SH-SY5Y (cell line): ENCODE results near the gene RPLP2.

Experiments used
- GATA2 ChIP-seq: IDR thresholded peaks from 2 replicates; pipeline ENCODE4 v1.6.1; 2011; ENCODE audit warnings: mild to moderate bottlenecking, low read depth, low read length
- GATA3 ChIP-seq: IDR thresholded peaks from 2 replicates; pipeline ENCODE4 v1.6.1; 2011; ENCODE audit warnings: low read depth, mild to moderate bottlenecking, low read length, moderate library complexity

Gene RPLP2

DNA sequence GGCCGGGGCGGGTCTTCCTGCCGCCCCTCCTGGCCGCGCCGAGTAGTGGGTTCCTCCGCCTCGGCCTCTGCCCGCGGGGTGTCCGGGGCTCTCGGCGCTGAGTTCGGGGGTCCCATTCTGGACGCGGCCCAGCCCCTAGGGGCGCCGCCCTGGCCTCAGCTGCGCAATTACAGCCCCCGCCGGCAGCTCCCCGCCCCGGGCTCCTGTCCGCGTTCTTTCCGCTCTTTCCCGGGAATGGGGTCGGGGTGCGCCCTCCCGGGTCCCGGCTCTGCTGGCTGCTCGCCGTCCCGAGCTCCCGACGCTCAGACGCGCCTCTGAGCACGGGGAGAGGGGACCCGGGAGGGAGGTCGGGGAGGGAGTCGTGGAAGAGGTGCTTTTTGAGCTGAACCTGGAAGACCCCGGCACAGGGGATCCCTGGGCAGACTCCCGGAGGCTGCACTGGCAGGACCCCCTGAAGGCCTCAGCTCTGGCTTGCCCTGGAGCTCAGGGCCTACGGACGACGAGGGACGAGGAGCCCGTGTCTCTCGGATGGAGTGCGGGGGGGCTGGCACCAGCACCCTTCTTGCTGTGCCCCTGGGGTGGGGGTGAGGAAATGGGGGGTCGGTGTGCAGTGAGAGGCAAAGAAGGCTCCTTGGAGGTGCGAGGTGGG, 33.4 kb downstream of the RPLP2 start:
- TF ChIP-seq GATA2 (no peak), GATA3 (no peak)

DNA sequence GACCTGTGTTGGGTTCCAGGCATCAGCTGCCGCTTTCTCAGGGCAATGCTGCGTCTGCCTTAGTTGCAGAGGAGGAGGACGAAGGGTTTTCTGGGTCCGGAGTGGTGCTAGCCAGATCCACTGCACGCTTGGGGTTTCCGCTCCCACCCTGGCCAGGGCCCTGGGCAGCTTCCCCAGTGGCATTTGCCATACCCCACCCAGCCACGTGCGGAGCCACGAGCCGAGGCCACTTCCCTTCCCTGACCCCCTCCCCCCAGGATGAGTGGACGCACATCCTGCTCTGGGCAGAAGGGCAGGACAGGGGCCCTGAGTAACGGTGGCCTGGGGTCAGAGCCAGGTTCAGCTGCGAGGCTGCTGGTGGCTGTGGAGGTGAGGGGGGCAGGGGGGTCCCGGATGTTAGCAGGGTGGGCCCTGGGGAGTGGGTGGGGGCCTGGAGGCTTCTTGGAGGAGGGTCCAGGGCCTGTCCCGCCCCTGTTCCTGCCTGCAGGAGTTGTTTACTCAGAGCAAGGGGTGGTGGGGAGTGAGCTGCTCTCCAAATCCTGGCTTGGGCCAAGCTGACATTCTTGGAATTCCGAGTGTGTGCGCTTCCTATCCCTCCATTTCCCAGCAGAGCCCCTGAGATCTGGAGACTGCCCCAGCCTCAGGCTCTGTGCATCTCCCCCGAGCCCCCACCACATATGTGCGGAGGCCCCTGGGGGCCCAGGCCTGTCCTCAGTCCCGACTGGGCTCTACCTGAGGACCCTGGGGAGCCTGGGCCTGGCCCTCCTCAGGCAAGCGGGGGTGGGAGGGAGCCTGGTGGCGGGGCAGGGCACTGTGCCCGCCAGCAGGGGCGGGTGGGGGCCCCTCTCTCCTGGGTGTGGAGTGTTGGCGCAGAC, 34.3 kb downstream of the RPLP2 start:
- TF ChIP-seq GATA3 (no peak), GATA2 (no peak)

DNA sequence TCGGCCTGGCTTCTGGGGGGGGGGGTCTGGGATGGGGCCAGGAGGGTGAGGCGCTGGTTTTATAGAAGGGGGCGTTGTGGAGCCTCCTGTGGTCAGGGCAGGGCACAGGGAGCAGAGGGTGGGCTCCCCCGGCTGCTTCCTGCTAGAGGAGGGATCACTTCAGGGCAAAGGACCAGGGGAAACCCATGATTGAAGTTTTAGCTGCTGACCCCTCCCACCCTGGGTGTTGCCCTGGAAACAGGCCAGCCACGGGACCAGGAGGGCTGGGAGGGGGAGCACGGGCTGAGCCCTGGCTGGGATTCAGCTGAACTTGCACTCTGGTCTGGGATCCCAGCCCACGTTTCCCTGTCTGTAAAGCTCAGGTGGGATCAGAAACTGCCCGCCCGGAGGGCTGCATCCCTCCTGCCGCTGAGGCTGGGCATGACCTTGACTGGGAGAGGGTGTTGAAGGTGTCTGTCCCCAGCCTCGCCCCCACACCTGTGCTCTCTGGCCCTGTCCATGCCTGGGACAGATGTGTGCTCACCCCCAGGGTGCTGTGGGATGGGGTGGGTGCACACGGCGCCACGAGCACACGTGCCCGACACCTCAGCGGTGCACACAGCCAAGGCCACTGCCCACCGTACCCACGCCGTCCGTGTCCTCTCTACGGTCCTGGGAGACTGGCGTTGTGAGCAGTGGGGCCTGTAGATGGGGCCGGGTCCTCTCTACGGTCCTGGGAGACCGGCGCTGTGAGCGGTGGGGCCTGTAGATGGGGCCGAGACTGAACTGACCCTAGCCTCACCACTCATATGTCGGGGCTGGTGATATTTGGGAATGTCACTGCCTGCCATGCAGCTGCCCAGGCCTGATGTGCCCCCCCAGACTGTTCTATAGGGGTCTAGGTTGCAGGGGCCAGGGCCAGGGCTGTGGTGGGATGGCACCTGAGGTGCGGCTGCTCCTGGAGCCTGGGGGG, 35.2 kb downstream of the RPLP2 start:
- TF ChIP-seq GATA3 (no peak), GATA2 (no peak)

DNA sequence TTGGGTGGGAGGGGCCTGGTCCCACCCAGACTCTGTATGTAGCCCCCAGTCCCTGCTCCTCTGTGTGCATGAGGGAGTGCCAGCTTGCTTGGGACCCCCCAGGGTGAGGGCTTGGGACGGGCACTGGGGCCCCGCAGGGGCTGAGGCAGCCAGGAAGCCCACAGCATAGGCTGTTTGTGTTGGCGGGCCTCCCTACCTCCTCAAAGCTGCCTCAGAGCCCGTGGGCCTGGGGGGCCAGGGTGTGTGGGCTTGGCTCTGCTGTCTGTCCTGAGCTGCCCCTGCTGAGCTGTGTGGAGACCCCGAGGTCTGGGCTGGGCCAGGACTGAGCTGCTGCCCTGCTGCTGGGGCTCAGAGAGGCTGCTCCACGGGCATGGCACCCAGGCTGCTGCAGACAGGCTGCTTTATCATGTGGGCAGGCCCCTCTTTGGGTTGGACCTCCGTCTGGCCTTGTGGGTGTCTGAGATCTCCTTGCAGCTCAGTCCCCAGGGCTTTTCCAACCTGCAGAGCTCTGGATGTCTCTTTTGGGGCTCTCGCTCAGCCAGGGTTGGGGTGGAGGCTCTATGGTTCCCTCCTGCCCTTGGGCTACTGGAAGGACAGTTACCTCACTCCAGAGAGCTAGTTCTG, 36.2 kb downstream of the RPLP2 start:
- no peak for TF ChIP-seq GATA3
- no peak for TF ChIP-seq GATA2

DNA sequence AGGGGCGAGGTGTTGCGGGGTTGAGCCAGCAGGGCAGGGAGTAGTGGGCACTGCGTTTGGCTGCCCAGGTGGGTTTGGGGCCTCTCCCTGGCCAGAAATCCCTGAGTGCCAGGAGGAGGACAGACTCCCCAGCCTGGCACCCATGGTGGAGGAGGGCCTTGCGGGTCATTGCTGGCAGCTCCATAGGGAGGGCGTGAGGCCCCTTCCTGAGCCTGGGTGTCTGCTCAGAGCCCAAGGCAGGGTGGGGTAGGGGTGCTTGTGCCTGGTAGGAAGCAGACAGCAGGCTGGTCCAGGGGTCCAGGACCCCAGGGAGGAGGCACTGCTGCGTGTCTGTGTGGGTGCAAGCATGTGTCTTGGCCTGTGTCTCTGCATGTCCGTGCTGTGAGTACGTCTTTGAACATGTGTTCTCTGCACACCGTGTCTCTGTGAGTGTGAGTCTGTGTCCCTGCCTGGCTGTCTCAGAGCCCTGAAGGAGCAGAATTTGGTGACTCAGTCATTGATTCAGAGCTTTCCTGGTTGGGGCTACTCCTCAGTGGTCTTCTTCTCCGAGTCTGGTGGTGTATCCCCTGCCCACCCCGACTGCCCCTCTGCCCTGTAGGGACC, 36.8 kb downstream of the RPLP2 start:
- TF ChIP-seq GATA2, result no peak
- TF ChIP-seq GATA3, result no peak

DNA sequence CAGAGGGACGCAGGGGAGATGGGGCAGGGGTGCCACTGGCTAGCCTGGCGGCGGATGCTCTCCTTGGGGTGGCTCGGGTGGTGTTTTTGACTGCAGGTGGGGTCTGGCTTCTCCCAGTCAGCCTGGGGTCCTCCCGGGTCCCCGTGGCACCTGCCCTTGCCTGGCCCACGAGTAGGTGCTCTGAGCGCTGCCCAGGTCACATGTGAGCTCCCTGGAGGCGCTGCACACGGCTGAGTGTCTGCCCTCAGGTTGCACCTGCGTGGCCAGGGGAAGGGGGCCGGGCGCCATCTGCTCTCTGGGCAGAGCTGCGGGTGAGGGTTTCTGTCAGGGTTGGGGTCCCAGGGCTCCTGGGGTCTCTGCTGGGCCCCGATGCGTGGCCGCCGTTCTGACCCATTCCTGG, 38.1 kb downstream of the RPLP2 start:
- TF ChIP-seq GATA2, result no peak
- no peak for TF ChIP-seq GATA3

DNA sequence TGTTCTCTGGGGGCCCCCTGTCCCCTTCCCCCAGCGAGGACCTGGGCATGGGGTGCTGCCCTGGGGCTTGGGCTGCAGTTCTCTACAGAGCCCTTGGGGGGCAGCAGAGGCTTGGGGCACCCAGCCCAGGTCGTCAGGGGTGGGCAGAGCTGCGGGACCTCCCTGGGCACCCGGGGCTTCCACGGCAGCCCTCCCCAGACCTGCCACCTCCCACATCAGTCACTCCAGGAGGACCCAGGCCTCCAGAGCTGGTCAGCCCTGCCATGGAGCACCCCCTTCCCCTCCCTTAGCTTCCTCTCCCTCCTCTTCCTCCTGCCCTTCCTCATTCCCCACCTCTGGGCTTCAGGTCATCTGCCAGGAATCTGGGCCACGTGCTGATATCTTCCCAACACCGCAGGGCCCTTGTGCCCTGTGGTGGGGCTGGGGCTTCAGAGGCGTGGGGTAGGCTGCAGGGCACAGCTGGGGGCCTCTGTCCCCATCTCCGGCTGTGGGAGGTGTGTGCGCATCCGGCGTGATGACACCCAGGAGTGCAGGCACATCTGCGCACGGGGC, 38.7 kb downstream of the RPLP2 start:
- no peak for TF ChIP-seq GATA3
- no peak for TF ChIP-seq GATA2

DNA sequence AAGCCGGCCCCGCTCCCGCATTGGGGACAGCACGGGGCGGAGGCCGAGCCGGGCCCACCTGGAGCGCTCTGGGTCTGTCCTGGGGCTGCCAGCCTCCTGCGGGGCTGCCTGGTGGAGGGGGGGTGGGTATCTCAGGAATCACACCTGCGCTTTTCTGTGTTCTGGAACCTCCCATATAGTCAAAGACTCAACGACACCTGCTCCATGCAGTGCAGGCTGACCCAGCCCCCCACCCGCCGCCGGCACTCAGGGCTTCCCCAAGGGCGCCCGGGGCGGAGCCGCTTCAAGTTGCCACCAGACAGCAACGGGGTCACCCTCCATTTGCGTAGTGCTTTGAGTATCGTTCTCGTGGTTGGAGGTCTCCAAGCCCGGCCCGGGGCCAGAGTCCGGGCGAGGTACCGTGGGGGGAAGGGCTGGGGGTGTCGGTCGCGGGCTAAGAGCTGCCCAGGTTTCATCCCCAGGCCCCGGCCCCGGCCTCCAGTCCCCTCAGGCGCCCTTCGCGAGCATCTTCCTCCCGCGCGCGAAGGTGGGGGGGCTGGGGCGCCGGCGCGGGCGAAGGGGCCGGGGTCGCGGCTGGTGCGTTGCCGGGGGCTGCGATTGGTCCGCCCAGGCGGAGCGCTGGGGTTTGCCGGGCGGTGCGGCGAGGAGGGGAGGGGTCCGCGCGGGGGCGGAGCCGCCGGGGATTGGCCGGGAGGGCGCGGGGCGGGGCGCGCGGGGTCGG, 39.5 kb downstream of the RPLP2 start:
- TF ChIP-seq GATA3 (no peak), GATA2 (no peak)

DNA sequence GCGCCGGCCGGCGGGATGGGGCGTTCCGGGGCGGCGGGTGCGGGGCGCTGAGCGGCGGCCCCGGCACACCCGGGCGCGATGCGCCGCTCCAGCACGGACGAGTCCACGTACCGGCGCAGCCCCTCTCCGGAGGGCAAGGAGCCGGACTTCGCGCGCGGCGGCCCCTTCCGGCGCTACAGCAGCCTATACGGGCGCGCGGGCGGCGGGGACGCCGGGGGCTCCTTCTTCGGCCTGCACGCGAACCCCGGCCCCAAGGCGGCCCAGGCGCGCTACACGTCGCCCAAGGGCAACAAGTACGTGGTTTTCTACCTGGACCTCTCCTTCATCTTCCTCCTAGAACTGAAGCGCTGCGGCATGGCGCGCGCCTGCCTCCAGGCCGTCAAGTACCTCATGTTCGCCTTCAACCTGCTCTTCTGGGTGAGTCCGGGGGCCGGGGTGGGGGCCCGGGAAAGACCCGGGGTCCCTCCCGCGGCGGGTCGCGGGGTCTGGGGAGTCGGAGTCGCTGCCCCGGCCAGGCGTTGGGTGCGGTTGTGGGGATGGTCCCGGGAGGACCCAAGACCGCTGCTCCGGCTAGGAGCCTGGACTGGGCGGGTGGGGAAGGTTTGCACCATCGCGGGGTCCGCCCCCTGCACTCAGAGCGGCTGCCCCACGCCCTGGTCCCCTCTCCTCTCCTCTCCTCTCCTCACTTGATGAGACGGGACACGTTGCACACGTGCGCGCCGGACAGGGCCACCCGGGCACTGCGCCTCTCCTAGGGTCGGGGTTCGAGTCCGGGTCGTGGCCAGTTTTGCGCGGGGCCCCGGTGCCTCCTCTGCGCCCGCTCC, 40.4 kb downstream of the RPLP2 start:
- no peak for TF ChIP-seq GATA2
- TF ChIP-seq GATA3, result no peak

DNA sequence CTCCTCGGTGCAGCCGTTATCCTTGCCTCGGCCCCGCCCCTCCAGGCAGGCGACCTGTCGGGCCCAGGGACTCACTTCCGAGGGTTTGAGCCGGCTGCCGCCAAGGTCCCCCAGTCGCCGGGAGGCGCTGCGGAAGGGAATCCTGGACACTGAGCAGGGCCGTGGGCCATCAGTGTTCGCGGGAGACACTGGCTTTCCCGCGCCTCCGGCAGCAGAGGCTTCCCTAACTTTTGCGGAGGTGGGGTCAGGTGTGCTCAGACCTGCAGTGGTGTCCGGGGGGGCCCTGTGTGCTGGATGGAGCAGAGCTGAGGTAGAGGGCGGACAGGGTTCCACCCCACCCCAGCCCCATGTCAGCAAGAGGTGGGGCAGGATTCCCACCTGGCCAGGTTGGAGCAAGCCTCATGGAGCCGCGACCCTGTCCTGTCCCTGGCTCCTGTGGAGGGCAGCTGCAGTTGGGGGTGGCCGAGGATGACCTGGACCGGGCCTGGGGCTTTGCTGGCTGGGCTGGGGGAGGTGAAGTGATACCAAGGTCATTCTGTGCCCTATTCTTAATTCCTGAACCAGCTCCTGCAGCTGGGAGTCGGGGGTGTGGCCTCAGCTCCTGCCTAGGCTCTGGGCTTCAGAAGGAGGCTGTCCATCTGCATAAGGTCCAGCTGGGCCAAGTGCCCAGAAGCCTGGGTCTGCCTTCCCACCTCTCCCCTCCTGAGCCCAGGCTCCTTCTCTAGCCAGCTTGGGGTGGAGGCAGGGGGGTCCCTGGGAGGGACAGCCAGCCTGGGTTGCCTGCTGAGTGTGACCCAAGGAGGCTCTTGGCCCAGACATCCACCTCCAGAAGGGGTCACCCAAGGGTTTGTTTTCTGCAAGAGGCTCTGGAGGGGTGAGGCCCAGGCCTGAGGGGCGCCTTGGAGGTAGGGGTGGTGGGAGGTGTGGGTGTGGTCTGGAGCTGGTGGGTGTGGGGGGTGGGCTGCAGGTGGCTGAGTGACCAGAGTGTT, 41.3 kb downstream of the RPLP2 start:
- TF ChIP-seq GATA3 (no peak), GATA2 (no peak)

DNA sequence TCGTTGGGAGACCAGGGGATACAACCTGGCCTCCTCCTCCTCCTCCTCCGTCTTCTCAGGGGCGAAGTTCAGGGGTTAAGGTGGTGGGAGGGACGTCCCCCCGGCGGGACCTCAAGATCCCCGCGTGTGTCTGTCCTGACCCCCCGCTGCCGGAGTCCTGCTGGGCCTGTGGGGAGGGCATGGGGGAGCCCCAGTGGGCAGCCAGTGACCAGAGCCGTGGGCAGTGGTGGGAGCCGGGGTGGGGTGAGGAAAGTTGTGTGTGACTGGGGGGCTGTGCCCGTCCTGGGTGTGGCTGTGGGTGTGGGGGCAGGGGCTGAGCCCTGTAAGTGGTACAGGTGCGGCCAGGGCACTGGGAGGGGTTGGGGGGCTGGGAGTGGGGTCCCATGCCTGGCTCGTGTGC, 43.0 kb downstream of the RPLP2 start:
- TF ChIP-seq GATA2 (no peak), GATA3 (no peak)
